C4-2B (cell line): ENCODE measurements around the gene CYSTM1.

Experiments
- H3K27ac ChIP-seq: fragments of 450-650 bp; 2 replicates; pipeline ENCODE4 v1.5.1; 2017
- ZFX ChIP-seq: fragments of 450-650 bp; IDR thresholded peaks from 2 replicates; pipeline ENCODE4 v1.6.1; 2017
- TF ChIP-seq, protein P1 (sequence below): fragments of 450-650 bp; conservative IDR thresholded peaks from 2 replicates; pipeline ENCODE4 v1.5.1; 2017; ENCODE audit warnings: mild to moderate bottlenecking

CYSTM1 gene

DNA sequence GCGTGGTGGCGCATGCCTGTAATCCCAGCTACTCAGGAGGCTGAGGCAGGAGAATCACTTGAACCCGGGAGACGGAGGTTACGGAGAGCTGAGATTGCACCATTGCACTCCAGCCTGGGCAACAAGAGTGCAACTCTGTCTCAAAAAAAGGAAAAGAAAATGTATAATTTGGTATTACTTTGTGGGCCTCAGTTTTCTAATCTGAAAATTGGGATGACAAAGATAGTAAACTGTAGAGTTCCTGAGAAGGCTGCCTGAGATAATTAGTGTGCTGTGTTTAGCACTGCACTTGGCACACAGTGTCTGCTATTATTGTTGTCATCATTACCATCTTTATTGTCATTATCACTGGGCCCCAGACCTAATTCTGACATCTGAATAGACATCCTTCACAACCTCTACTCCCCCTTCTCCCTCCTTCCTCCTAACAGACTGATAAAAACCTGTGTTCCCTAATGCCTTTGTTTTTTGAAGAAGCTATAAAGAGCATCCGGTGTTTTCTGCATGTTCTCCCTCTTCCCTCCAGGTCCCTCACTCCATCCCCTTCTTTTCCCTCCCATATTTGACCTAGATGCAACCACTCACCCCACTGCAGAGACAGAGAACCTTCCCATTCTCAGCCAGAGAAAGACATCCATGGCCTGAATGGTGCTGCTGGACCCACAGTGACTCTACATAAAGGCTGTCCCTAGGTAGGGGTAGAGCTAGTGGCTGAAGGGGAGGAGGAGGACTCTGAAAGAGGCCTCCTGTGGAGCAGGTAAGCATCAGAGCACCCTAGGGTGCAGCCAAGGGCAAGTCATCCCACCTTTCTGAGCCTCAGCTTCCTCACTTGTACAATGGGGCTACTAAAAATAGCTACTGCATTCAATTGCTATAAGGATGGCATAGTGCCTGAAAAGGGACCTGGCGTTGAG, 15.7 kb upstream of the CYSTM1 start:
- TF ChIP-seq, protein P1, sequence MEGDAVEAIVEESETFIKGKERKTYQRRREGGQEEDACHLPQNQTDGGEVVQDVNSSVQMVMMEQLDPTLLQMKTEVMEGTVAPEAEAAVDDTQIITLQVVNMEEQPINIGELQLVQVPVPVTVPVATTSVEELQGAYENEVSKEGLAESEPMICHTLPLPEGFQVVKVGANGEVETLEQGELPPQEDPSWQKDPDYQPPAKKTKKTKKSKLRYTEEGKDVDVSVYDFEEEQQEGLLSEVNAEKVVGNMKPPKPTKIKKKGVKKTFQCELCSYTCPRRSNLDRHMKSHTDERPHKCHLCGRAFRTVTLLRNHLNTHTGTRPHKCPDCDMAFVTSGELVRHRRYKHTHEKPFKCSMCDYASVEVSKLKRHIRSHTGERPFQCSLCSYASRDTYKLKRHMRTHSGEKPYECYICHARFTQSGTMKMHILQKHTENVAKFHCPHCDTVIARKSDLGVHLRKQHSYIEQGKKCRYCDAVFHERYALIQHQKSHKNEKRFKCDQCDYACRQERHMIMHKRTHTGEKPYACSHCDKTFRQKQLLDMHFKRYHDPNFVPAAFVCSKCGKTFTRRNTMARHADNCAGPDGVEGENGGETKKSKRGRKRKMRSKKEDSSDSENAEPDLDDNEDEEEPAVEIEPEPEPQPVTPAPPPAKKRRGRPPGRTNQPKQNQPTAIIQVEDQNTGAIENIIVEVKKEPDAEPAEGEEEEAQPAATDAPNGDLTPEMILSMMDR = no peak
- no peak for TF ChIP-seq ZFX

DNA sequence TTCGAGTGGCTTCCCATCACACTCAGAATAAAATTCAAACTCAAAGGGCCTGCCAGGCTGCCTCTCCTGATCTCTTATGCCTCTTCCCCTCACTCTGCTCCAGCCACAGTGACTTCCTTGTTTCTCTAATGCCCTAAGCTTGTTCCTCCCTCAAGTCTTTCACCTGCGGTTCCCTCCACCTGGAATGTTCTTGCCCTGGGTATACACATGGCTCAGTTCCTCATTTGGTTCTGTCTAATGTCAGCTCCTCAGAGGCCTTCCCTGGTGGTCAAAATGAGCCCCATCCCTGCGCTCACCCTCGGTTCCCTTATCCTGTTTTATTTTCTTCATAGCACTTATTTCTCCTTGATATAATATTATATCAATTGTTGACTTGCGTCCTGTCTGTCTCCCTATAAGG, 12.7 kb upstream of the CYSTM1 start:
- TF ChIP-seq, protein P1 = no peak
- no peak for TF ChIP-seq ZFX
- H3K27ac ChIP-seq = no peak overlapping the region

More for the DNA sequence above, 15.7 kb upstream of the CYSTM1 start:
- no peak overlapping the region for H3K27ac ChIP-seq

DNA sequence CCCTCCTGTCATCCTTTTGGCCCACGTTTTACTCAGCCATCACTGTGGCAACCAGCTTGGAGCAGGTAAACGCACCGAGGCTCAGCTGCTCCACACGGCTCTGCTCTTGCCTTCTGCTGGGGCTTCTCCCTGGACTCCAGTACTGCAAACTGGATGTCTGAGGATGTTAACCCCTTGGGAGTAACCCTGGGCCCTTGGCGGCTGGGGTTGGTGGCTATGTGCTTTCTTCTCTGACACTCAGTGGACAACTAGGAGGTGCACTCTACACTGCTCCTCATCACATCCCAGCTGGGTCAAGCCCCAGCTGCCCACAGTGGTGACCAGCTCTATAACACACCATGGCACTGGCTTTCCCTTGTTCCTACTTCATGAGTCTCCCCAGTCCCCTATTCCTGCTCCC, 12.2 kb upstream of the CYSTM1 start:
- no peak overlapping the region for H3K27ac ChIP-seq
- TF ChIP-seq, protein P1 = no peak
- TF ChIP-seq ZFX = no peak

DNA sequence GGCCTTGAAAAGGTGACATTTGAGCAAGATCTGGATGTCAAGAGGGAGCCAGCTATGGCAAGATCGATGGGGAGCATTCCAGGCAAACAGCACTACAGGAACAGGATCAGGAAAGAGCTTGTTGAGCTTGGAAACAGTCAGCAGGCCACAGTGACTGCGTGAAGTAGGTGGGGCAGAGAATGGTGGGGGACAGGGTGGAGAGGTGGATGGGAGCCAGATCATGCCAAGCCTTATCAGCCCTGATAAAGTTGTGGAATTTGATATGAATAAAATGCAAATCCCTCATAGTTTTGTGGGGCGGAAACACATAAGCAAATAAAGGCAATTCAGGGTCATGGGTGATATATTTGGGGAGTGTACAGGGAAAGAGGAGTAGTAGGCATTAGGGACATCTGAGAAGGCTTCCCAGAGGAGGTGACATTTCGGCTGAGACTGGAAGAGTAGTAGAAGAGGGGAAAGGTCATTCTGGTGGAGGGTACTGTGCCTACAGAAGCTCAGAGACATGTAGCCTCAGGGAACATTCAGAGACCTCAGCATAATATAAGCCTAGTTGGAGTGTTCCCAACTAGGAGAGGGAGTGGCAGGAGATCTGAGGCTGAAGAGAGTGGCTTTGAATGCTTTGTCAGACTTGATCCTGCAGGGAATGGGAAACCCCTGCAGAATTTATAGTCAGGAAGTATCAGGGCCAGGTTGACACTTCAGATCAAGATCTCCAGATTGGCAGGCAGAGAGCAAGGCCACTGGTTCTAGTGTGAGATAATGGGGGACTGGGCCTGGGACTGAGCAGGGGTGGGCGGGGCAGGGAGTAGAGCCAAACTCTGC, 9.7 kb upstream of the CYSTM1 start:
- TF ChIP-seq, protein P1 = no peak
- no peak for TF ChIP-seq ZFX
- H3K27ac ChIP-seq = no peak overlapping the region

DNA sequence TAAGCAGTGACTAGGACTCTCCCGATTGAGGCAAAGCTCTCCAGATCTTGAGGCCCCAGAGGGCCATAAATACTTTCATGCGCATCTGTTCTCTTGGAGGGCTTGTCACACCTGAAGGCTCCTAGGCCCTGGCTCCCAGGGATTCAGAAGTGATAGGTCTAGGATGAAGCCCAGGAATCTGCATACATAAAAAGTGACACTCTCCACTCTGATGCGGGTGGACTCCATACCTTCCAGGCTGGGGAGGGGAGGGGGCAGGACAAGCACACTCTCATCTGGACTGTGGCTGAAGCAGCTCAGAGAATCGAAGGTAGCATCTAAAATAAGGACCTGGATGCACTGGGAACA, 9.1 kb upstream of the CYSTM1 start:
- TF ChIP-seq, protein P1 = no peak
- TF ChIP-seq ZFX = no peak
- H3K27ac ChIP-seq = no peak overlapping the region

DNA sequence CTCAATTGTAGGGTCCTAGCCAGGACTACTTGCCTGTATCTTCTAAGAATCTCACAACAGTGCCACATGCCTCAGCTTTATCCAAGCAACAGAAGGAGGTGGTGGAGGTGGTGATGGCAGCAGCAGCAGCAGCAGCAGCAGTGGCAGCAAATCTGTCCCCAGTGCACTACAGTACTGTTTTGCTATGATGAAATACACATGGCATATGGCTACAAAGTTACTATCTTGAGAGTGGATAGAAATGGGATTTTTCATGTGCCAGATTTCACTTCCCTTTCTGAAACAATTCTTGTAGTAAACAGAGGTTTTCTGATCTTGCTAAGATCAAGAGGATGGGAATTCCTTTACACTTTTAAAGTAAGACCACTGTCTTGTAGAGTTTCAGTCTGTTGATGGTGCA, 8.1 kb upstream of the CYSTM1 start:
- no peak overlapping the region for H3K27ac ChIP-seq
- TF ChIP-seq, protein P1 = no peak
- TF ChIP-seq ZFX = no peak

DNA sequence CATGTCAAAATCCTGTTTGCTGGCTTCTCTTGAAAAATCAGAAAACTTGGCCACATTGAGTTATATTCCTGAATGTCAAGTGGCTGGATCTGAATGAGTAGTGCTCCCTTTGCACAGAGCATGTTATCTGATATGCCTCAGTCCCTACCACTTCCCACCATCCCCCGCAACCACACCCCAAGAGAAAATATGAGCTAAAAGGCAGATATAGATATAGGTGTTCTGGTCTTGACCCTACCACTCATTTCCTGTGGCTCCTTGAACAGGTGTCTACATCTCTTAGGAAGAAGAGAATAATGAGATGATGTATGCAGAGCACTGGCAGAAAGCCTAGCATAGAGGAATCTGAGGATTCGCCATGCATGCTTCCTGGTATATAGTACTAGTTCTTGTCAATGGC, 6.6 kb upstream of the CYSTM1 start:
- TF ChIP-seq, protein P1 = no peak
- TF ChIP-seq ZFX = no peak
- no peak overlapping the region for H3K27ac ChIP-seq
